Fibroblast of villous mesenchyme (primary cell): ENCODE measurements around the gene ZNHIT6. TPM values are rescaled to one million over a fixed set of nuclear protein-coding genes. Genes with fewer than 3 reads are reported as not detected.
A peak's percentile ranks its signal among the peaks of the same experiment; 100 is the strongest.

ENCODE experiments used
- DNase-seq: peaks from one replicate; pipeline ENCODE4 v3.0.0-alpha.2; 2010; ENCODE audit warnings: low read depth
- H3K4me3 ChIP-seq: 2 replicates; pipeline ENCODE4 v1.5.1; 2011; ENCODE audit warnings: low read depth, mild to moderate bottlenecking, low read length
- total RNA-seq: library from RNA; depleted of rRNA; stranded (reverse); fragments of >200 nt; gene quantifications from 2 replicates; pipeline ENCODE4 v1.2.3, GENCODE V29; 2012
- TF ChIP-seq, protein P1 (sequence below): IDR thresholded peaks from 2 replicates; pipeline ENCODE4 v1.5.1; 2012; ENCODE audit warnings: low read depth, mild to moderate bottlenecking, low read length; ENCODE audit not compliant: insufficient read depth

ZNHIT6 gene
- total RNA-seq, 1 donor, result 17.3 TPM

DNA sequence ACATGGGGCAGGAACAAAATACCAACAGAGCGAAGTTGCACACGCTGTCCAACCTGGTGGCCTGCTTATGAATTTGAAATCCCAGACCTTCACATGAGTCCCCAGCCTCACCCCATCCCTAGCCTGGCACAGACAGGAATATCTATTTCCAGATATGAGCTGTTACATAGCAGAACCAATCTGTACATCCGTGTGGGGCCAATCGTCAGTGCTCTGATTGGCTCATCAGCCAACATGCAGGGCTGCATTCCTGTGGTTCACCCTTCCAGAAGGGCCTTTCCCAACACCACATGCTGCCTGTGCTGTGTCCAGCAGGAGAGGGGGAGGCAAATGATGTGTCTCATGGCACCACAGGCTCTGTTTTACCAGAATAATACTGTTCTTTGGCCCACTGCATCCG, 96.4 kb downstream of the ZNHIT6 start:
- TF ChIP-seq, protein P1, sequence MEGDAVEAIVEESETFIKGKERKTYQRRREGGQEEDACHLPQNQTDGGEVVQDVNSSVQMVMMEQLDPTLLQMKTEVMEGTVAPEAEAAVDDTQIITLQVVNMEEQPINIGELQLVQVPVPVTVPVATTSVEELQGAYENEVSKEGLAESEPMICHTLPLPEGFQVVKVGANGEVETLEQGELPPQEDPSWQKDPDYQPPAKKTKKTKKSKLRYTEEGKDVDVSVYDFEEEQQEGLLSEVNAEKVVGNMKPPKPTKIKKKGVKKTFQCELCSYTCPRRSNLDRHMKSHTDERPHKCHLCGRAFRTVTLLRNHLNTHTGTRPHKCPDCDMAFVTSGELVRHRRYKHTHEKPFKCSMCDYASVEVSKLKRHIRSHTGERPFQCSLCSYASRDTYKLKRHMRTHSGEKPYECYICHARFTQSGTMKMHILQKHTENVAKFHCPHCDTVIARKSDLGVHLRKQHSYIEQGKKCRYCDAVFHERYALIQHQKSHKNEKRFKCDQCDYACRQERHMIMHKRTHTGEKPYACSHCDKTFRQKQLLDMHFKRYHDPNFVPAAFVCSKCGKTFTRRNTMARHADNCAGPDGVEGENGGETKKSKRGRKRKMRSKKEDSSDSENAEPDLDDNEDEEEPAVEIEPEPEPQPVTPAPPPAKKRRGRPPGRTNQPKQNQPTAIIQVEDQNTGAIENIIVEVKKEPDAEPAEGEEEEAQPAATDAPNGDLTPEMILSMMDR, result no peak
- no peak overlapping the region for H3K4me3 ChIP-seq
- DNase-seq, result peak; percentile 99

DNA sequence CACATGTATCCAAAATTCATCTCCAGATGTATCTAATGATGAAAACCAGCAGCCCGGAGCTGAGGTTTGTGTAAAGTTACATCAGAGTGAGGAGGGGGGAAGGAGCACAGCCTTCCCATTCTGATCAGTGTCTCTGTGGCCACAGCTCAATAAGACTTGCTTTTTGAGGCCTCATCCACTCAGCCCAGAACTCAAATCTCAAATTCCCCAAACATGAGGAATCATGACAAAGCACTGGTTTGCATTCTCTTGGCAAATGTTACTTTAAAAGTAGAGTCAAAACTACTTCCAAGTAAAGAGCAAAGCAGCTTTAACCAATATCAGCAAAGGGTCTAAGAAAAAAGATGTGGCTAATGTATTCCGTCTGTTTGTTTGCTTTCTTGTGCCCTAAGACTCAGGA, 96.8 kb downstream of the ZNHIT6 start:
- H3K4me3 ChIP-seq, result no peak overlapping the region
- TF ChIP-seq, protein P1, result no peak

DNA sequence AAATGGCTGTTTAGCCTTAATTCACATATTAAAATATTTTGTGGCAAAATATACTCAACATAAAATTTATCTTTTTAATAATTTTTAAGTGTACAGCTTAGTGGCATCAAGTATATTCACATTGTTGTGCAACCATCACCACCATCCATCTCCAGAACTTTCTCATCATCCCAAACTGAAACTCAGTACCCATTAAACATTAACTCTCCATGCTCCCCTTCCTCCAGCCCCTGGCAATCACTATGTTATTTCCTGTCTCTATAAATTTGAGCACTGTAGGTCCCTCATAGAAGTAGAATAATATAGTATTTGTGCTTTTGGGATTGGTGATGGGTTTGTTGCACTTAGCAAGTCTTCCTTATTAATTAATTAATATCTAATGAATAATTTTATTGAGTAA, 98.3 kb downstream of the ZNHIT6 start:
- TF ChIP-seq, protein P1, result no peak
- H3K4me3 ChIP-seq, result no peak overlapping the region
- no peak for DNase-seq

More for the DNA sequence above, 96.8 kb downstream of the ZNHIT6 start:
- DNase-seq, result peak; percentile 88

DNA sequence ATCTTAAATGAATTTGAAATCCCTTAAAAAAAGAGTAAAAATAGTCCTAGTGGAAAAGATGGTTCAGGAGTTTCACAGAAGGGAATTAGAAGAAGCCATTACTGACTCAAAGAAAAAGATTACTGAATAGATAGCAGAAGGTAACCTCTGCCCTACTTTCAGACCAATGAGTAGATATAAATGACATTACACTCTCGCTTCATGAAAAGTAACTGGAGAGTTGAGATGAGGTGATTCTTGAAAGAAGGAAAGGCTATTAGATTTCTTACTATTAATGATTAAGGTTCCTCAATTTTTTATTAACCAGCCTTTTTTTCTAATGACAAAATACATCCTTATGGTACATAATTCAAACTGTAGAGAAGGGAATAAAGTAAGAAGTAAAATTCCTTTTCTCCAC, 99.4 kb downstream of the ZNHIT6 start:
- TF ChIP-seq, protein P1, result no peak
- DNase-seq, result no peak
- no peak overlapping the region for H3K4me3 ChIP-seq

DNA sequence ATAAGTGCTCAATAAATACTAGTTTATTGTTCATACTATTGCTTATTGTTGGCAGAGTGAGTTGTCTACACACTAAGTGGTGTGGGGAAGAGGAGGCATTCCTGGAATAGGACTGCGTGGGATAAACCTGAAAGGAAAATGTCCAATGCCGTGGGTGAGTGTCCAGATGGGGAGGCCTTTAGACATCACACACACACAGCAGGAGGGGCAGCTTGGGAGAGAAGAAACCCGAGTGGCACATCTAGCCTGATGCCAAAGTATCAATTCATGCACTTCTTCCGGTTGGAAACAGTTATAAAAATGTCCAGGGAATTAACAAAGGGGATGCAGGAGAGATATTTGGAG, 100.3 kb downstream of the ZNHIT6 start:
- DNase-seq, result no peak
- TF ChIP-seq, protein P1, result no peak
- no peak overlapping the region for H3K4me3 ChIP-seq

DNA sequence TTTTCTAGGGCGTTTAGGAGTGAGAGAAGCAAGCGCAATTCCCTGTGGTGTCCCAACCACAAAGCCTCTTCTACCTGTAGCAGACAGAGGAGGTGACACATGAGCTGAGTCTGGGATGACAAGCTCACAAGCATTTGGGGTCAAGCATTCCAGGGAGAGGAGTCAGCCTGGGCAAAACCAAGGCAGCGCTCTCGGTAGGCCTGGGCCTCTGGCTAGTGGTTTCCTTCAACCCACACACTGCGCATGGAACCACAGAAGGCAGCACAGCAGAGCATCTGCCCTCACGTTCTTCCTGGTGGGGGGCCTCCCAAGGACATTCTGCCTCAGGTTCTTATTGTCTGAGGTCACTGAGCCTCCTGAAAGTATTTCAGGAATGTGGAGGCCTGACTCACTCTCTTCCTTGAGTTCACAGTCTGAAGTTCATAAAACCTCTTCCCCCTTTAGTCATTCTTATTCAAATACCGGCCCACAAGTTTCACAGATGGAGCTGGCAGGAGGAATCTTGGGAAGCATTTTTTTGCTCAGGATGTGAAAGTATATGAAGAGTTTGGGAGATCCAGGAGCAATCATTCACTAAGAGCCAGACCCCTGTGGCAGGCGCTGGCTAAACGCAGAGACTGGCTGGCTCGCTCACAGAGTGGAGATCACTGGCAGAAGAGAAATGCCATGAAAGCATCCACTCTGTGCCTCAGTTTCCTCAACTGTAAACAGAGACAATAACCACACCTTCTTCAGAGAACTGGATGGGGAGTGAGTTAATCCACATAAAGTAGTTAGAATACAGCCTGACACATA, 100.9 kb downstream of the ZNHIT6 start:
- H3K4me3 ChIP-seq, result no peak overlapping the region
- peak; percentile 91 for DNase-seq
- TF ChIP-seq, protein P1, result no peak

DNA sequence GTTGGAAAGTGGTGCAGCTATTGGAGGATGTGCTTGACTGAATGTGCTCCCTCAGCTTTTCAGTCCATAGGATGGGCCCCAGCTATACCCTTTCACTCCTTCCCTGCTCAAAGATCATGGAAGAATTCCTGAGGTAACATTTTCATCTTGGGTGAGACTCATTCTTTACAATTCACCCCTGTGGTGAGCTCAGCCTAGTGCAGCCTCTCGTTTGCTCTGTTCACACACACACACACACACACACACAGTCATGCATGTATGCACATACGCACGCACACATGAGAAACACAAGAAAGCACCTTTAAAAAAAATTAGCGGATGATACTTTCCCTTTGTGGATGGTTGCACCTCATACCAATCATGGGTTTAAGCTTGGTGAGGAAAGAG, 101.8 kb downstream of the ZNHIT6 start:
- TF ChIP-seq, protein P1, result no peak
- no peak overlapping the region for H3K4me3 ChIP-seq
- DNase-seq, result no peak
